Mesenchymal stem cell (in vitro differentiated cells and primary cell): ENCODE data around the gene TRPM8.

Source experiments
- DNase-seq: peaks from one replicate; pipeline ENCODE4 v3.0.0-alpha.2; 2013
- H2AFZ ChIP-seq: one replicate; pipeline ENCODE4 v1.6.1; 2013; ENCODE audit warnings: low read depth, mild to moderate bottlenecking, control low read depth, inconsistent platforms, low read length, moderate library complexity
- H2AK5ac ChIP-seq: 2 replicates; pipeline ENCODE4 v1.6.1; 2013; ENCODE audit warnings: low read length, moderate library complexity, mild to moderate bottlenecking, inconsistent platforms; ENCODE audit not compliant: severe bottlenecking
- H2BK120ac ChIP-seq: one replicate; pipeline ENCODE4 v1.6.1; 2013; ENCODE audit warnings: low read depth, mild to moderate bottlenecking, inconsistent platforms, low read length, moderate library complexity
- H2BK12ac ChIP-seq, 2 experiments: one replicate each; pipeline ENCODE4 v1.6.1; 2013; ENCODE audit warnings: inconsistent platforms in 2 of 2, low read length in 2 of 2, mild to moderate bottlenecking in 2 of 2, moderate library complexity in 2 of 2, control low read depth in 1 of 2
- H2BK15ac ChIP-seq: one replicate; pipeline ENCODE4 v1.6.1; 2013; ENCODE audit warnings: mild to moderate bottlenecking, low read depth, inconsistent platforms; ENCODE audit not compliant: poor library complexity, severe bottlenecking
- H2BK5ac ChIP-seq: 2 replicates; pipeline ENCODE4 v1.6.1; 2013; ENCODE audit warnings: low read depth, mild to moderate bottlenecking, low read length, control low read depth, inconsistent platforms; ENCODE audit not compliant: poor library complexity, severe bottlenecking
- H3K14ac ChIP-seq, 2 experiments: one replicate each; pipeline ENCODE4 v1.6.1; 2013; ENCODE audit warnings: inconsistent platforms in 2 of 2, low read length in 2 of 2, control low read depth in 1 of 2, mild to moderate bottlenecking in 1 of 2, moderate library complexity in 1 of 2
- H3K18ac ChIP-seq, 2 experiments: one replicate each; pipeline ENCODE4 v1.6.1; 2013; ENCODE audit warnings: inconsistent platforms in 2 of 2, low read length in 2 of 2, control low read depth in 1 of 2, low read depth in 1 of 2, mild to moderate bottlenecking in 1 of 2
- H3K23ac ChIP-seq, 2 experiments: one replicate each; pipeline ENCODE4 v1.6.1; 2013; ENCODE audit warnings: inconsistent platforms in 2 of 2, low read length in 2 of 2, mild to moderate bottlenecking in 2 of 2, moderate library complexity in 2 of 2, control low read depth in 1 of 2
- H3K27ac ChIP-seq: 2 replicates; pipeline ENCODE4 v1.5.1; 2013; ENCODE audit warnings: mild to moderate bottlenecking, moderate library complexity, low read length, control low read depth, inconsistent platforms; ENCODE audit not compliant: poor library complexity, severe bottlenecking
- H3K27me3 ChIP-seq, 2 experiments: 2 replicates each; pipeline versions ENCODE4 v1.6.1 to v1.7.0; 2013; ENCODE audit warnings: low read length in 2 of 2, mild to moderate bottlenecking in 2 of 2, moderate library complexity in 2 of 2, control low read depth in 1 of 2, inconsistent platforms in 1 of 2; ENCODE audit not compliant: control insufficient read depth in 1 of 2, insufficient read depth in 1 of 2
- H3K36me3 ChIP-seq, 2 experiments: 2 replicates each; pipeline versions ENCODE4 v1.6.1 to v1.7.0; 2013; ENCODE audit warnings: low read length in 2 of 2, control low read depth in 1 of 2, inconsistent platforms in 1 of 2, low read depth in 1 of 2, mild to moderate bottlenecking in 1 of 2; ENCODE audit not compliant: insufficient read depth in 2 of 2, control insufficient read depth in 1 of 2
- H3K4ac ChIP-seq, 2 experiments: one replicate each; pipeline ENCODE4 v1.6.1; 2013; ENCODE audit warnings: inconsistent platforms in 2 of 2, low read length in 2 of 2, mild to moderate bottlenecking in 2 of 2, moderate library complexity in 2 of 2, control low read depth in 1 of 2, low read depth in 1 of 2
- H3K4me1 ChIP-seq: 2 replicates; pipeline ENCODE4 v1.6.1; 2013; ENCODE audit warnings: low read depth, low read length, control low read depth; ENCODE audit not compliant: control insufficient read depth, insufficient read depth
- H3K4me2 ChIP-seq: 2 replicates; pipeline ENCODE4 v1.6.1; 2013; ENCODE audit warnings: low read length, mild to moderate bottlenecking, inconsistent platforms; ENCODE audit not compliant: poor library complexity, severe bottlenecking
- H3K4me3 ChIP-seq, 2 experiments: 2 replicates each; pipeline versions ENCODE4 v1.5.1 to v1.7.0; 2013; ENCODE audit warnings: low read length in 2 of 2, mild to moderate bottlenecking in 2 of 2, control low read depth in 1 of 2, low read depth in 1 of 2; ENCODE audit not compliant: insufficient read depth in 1 of 2
- H3K79me1 ChIP-seq: replicated peaks from 2 replicates; pipeline ENCODE4 v1.6.1; 2013; ENCODE audit warnings: mild to moderate bottlenecking, control low read depth, low read length, inconsistent platforms; ENCODE audit not compliant: poor library complexity, severe bottlenecking
- H3K9ac ChIP-seq: 2 replicates; pipeline ENCODE4 v1.7.0; 2013; ENCODE audit warnings: mild to moderate bottlenecking, low read length, moderate library complexity
- H3K9me3 ChIP-seq: 2 replicates; pipeline ENCODE4 v1.7.0; 2013; ENCODE audit warnings: mild to moderate bottlenecking, low read length; ENCODE audit not compliant: control insufficient read depth
- H4K8ac ChIP-seq: one replicate; pipeline ENCODE4 v1.6.1; 2013; ENCODE audit warnings: inconsistent platforms, mild to moderate bottlenecking, low read length, moderate library complexity
- H4K91ac ChIP-seq: one replicate; pipeline ENCODE4 v1.6.1; 2013; ENCODE audit warnings: mild to moderate bottlenecking, low read length, inconsistent platforms
- WGBS: methylation state at CpG from one replicate; pipeline ENCODE4 v1.1.7; 2013; ENCODE audit warnings: mixed read lengths; 5-methylcytosine and 5-hydroxymethylcytosine counted together

Gene TRPM8

GRCh38 chr2:233996461-233996860 lies 79.3 kb downstream of the TRPM8 start:
- no peak overlapping the region for H3K14ac ChIP-seq
- no peaks in the 10 kb centered on the region for H3K27me3 ChIP-seq
- H3K4me1 ChIP-seq = peaks cover 8% of the 10 kb centered on the region
- no peaks in the 10 kb centered on the region for H3K79me1 ChIP-seq
- no peak overlapping the region for H3K4ac ChIP-seq
- no peaks in the 10 kb centered on the region for H3K9me3 ChIP-seq
- no peak overlapping the region for H3K27ac ChIP-seq
- no peak overlapping the region for H3K9ac ChIP-seq
- H3K18ac ChIP-seq = no peak overlapping the region
- 95% methylated on average over 3 of the region's 5 CpGs for WGBS
- H2BK12ac ChIP-seq = no peak overlapping the region
- no peak overlapping the region for H3K23ac ChIP-seq
- H2BK120ac ChIP-seq = no peak overlapping the region
- no peak overlapping the region for H2BK15ac ChIP-seq
- peak overlapping the region; percentile 6 for H2AK5ac ChIP-seq
- H4K8ac ChIP-seq = no peak overlapping the region
- H2AFZ ChIP-seq = no peak overlapping the region
- no peak overlapping the region for H4K91ac ChIP-seq
- H3K4me3 ChIP-seq = no peak overlapping the region
- H3K4me2 ChIP-seq = no peak overlapping the region
- no peak overlapping the region for H2BK5ac ChIP-seq
- no peak for DNase-seq
- H3K36me3 ChIP-seq = no peaks in the 10 kb centered on the region

GRCh38 chr2:233997707-233998106 lies 80.5 kb downstream of the TRPM8 start:
- no peak for DNase-seq
- no peak overlapping the region for H3K27ac ChIP-seq
- H3K4me3 ChIP-seq = no peak overlapping the region
- no peak overlapping the region for H2BK5ac ChIP-seq
- H4K91ac ChIP-seq = no peak overlapping the region
- H3K9me3 ChIP-seq = no peaks in the 10 kb centered on the region
- no peak overlapping the region for H2AFZ ChIP-seq
- no peak overlapping the region for H2AK5ac ChIP-seq
- no peaks in the 10 kb centered on the region for H3K79me1 ChIP-seq
- no peaks in the 10 kb centered on the region for H3K36me3 ChIP-seq
- no peak overlapping the region for H3K9ac ChIP-seq
- no peak overlapping the region for H2BK120ac ChIP-seq
- no peak overlapping the region for H2BK12ac ChIP-seq
- H3K18ac ChIP-seq = no peak overlapping the region
- H4K8ac ChIP-seq = no peak overlapping the region
- H3K4me1 ChIP-seq = peaks cover 8% of the 10 kb centered on the region
- no peak overlapping the region for H3K4ac ChIP-seq
- H3K23ac ChIP-seq = no peak overlapping the region
- no peaks in the 10 kb centered on the region for H3K27me3 ChIP-seq
- H2BK15ac ChIP-seq = no peak overlapping the region
- H3K14ac ChIP-seq = no peak overlapping the region
- H3K4me2 ChIP-seq = no peak overlapping the region
- WGBS = 94% methylated on average over 1 of the region's 1 CpG

- Histone ChIP-seq H2AK5ac (peak overlapping the region; percentile 10), H3K27ac (no peak overlapping the region), H3K9ac (no peak overlapping the region), H3K27me3 (no peaks in the 10 kb centered on the region), H2BK5ac (no peak overlapping the region), H3K36me3 (no peaks in the 10 kb centered on the region), H2BK12ac (no peak overlapping the region), H4K8ac (no peak overlapping the region), H2BK15ac (no peak overlapping the region), H3K14ac (no peak overlapping the region), H4K91ac (no peak overlapping the region), H3K4me1 (peaks cover 9% of the 10 kb centered on the region), H2BK120ac (no peak overlapping the region), H3K23ac (no peak overlapping the region), H3K4me3 (no peak overlapping the region), H3K4me2 (no peak overlapping the region), H3K18ac (no peak overlapping the region), H3K79me1 (no peaks in the 10 kb centered on the region), H2AFZ (no peak overlapping the region), H3K9me3 (no peaks in the 10 kb centered on the region), H3K4ac (no peak overlapping the region)
- DNase-seq = no peak
- 74% methylated on average over 10 of the region's 10 CpGs for WGBS
These were observed 82.0 kb downstream of the TRPM8 start for GRCh38 chr2:233999182-233999581.

- Histone ChIP-seq H3K18ac (no peak overlapping the region), H2AK5ac (peak overlapping the region; percentile 63)
- 85% methylated on average over 7 of the region's 8 CpGs for WGBS
These were observed 84.4 kb downstream of the TRPM8 start for GRCh38 chr2:234001380-234002160.

More at GRCh38 chr2:234001380-234002160, 84.4 kb downstream of the TRPM8 start:
- Histone ChIP-seq H4K8ac (no peak overlapping the region), H3K4me1 (peaks cover 8% of the 10 kb centered on the region), H2AFZ (no peak overlapping the region), H3K14ac (no peak overlapping the region), H3K27me3 (no peaks in the 10 kb centered on the region), H2BK12ac (no peak overlapping the region), H3K27ac (no peak overlapping the region), H2BK5ac (no peak overlapping the region), H3K4me2 (no peak overlapping the region), H2BK120ac (no peak overlapping the region), H3K9me3 (no peaks in the 10 kb centered on the region), H2BK15ac (no peak overlapping the region), H3K36me3 (no peaks in the 10 kb centered on the region), H3K4ac (no peak overlapping the region), H3K23ac (no peak overlapping the region), H4K91ac (no peak overlapping the region), H3K9ac (no peak overlapping the region), H3K4me3 (no peak overlapping the region), H3K79me1 (no peaks in the 10 kb centered on the region)
- no peak for DNase-seq
